ENCODE results near the gene CEP131.

CEP131 gene

DNA sequence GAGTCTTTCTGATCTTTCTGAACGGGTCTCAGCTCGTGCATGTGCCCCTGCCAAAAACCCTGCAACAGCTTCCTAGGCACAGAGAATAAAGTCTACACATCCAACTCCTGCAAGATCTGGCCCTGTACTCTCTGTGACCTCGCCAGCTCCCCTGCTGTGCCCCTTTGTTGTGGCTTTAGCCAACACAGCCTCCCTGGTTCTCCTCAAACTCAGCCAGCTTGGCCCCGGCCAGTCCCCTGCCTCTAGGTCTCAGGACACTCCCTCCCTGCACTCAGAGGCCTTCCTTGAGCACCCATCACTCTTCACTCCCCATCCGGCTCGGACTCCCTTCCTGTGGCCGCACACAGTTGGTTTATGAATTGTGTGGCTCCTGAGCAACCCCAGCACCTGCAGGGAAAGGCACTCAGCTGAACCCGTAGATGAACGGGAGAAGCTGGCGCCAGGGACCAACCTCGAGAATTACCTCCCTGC lies 1.4 kb downstream of the CEP131 start:
- DNase-seq: no peak

DNA sequence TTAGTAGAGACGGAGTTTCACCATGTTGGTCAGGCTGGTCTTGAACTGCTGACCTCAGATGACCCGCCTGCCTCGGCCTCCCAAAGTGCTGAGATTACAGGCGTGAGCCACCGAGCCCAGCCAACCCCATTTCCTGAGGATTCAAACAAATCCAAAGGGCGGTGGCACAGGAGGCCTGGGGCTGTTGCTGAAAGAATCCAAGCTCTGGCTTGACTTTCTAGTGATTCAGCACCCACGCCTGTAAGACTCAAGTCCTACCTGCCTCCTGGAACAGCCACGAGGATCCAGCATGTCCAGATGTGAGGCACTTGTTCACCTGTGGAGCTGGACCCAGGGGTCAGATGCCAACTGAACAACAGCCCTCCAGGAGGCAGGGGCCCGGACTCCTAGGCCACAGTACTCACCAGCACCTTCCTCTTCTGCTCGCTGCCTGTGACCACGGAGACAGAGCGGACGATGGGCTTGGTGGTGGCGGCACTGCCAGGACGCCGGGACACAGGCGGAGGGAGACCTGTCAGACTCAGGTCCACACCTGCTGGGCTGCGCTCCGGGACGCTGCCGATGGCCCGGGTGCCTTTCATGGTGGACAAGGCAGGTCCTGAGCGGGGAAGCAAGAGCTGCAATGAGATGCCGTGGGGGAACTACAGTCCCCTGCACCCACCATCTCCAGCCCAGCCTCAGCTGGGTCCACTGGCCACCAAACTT lies 3.1 kb downstream of the CEP131 start:
- no peak for DNase-seq

DNA sequence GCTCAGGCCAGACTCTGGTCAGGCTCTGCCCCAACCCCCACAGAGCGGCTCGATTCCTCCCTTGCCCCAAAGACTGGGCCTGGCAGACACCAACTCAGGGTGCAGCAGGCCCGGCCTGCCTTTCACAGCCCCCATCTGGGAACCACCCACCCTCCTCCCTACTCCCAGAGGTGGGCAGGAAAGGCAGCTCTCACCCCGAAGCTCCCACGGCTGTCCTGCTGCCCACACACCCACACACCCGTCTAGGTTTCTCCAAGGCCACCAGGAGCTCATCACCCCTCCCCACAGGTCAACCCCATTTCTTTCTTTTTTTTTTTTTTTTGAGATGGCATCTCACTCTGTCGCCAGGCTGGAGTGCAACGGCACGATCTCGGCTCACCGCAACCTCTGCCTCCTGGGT lies 3.8 kb downstream of the CEP131 start:
- no peak for DNase-seq

DNA sequence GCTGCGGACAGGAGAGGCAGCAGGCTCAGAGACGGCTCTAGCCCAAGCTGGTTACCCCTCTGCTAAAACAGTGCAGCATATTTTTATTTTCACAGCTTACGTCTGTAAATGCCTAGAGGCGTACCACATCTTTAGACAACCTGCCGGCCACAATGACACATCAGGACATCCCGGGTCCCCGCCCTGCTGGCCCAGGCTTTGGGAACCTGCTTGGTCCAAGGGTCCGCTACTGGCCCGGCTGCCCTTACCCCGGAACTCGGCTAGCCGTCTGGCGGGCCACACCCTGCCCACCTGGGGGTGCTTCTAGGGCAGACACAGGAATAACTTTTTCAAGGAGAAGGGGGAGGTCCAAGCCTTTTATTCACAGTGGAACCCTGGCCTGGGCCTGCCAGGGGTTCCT lies 4.3 kb downstream of the CEP131 start:
- DNase-seq: no peak

DNA sequence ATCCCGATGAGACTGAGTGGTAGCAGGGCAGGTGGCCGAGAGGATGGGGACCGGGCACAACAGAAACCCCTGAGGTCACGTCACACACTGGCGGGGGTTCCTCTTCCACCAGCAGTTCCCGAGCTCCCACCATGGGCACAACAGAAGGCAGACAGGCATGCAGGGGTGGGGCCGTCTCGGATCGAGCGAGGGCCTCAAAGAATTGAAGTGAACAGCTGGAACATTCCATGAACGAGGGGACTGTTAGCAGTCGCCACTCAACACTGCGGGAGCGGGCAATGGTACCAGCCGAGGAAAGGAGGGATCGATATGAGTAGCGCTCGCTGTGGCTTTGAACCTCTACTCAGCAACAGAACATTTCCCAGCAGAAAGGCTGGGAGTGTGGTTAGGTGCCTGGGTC lies 5.3 kb downstream of the CEP131 start:
- no peak for DNase-seq

DNA sequence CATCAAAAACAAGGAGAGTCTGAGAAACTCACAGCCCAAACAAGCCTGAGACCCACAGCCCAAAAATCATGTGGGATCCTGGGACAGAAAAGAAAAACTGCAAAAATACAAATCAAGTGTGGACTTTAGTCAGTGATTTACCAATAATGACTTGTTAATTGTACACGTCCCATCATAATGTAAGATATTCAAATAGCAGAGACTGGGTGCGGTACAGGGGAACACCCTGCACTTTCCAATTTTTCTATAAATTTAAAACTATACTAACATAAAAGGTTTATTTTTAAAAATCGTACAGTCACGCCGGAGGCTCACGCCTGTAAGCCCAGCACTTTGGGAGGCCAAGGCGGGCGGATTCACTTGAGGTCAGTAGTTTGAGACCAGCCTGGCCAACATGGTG lies 8.8 kb downstream of the CEP131 start:
- no peak for DNase-seq

DNA sequence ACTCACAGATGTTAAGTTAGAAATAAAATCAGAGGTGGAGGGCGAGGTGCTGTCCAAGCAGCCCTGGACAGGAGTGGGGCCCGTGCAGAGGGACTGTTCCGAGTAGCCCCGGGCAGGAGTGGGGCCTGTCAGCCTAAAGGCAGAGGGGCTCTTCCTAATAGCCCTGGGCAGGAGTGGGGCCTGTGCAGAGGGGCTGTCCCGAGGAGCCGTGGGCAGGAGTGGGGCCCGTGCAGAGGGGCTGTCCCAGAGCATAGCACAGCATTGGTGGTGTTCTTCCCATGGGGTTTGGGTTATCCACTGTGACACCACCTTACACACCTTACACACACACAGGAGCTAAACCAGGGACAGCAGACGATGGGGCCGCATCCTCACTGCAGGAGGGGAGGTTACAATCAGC lies 10.4 kb downstream of the CEP131 start:
- DNase-seq: no peak

DNA sequence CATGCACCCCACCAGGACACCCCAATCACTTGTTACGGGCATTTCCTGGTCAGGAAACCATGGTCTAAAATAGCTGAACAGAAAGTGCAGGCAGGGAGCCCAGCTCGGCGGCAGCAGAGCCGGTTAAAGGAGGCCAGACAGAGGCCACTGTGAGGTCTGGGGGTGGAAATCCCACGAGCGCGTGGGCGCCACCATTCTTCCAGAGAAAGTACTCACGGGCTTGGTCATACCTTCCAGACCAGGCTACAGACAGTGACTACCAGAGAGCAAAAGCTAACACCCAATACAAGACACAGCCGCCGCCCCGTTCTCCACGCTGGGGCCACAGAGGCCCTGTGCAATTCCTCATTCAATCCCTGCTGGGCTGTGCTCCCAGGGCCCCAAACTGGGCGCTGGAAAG lies 11.9 kb downstream of the CEP131 start:
- no peak for DNase-seq

DNA sequence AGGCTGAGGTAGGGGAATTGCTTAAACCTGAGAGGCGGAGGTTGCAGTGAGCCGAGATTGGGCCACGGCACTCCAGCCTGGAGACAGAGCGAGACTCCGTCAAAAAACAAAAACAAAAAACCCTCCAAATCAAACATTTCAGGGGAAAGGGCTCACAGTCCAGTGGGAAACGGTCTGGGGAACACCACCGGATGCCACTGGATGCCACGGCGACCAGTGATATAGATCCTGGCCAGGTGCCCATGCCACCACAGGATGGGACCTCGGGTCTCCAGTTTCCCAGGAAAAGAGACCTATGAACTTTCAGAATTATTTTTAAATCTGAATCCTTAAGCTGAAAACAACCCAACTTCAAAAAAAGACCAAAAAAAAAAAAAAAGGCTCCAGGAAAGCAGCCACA lies 12.3 kb downstream of the CEP131 start:
- DNase-seq: no peak

DNA sequence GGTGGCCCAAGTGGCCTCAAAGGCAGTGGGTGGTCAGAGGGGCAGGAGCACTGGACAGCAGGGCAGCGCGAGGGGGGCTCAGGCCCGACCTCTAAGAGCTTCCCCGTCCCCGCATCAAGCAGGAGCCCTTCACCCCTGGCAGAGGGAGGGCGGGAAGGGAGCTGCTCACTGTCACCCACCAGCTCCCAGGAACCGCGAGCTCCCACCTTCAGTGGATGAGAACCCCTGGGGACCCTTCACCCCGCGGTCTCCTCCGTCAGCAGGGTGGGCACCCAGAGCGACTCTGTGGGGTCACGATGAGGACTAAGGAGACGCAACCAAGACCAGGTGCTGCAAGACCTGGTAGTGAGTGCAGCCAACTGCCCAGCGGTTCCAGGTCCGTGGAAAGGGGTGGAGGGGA lies 13.6 kb downstream of the CEP131 start:
- no peak for DNase-seq

DNA sequence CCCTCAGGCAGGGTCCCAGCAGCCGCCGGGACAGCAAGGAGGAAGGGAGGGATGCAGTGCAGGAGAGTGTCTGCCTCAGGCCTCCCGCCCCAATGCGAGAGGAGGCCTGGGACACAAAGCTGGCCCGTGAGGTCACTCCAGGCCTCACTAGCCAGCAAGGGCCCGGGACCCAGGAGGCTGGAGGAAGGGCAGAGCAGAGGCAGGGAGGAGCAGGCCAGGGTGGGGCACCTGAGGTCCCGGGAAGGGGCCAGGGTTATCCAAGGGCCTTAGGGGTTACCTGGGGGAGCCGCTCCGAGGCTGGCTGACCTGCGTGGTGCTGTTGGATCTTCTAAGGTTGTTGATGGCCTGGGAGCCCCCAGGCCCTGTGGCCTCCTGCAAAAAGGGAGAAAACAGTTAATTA lies 14.1 kb downstream of the CEP131 start:
- no peak for DNase-seq

DNA sequence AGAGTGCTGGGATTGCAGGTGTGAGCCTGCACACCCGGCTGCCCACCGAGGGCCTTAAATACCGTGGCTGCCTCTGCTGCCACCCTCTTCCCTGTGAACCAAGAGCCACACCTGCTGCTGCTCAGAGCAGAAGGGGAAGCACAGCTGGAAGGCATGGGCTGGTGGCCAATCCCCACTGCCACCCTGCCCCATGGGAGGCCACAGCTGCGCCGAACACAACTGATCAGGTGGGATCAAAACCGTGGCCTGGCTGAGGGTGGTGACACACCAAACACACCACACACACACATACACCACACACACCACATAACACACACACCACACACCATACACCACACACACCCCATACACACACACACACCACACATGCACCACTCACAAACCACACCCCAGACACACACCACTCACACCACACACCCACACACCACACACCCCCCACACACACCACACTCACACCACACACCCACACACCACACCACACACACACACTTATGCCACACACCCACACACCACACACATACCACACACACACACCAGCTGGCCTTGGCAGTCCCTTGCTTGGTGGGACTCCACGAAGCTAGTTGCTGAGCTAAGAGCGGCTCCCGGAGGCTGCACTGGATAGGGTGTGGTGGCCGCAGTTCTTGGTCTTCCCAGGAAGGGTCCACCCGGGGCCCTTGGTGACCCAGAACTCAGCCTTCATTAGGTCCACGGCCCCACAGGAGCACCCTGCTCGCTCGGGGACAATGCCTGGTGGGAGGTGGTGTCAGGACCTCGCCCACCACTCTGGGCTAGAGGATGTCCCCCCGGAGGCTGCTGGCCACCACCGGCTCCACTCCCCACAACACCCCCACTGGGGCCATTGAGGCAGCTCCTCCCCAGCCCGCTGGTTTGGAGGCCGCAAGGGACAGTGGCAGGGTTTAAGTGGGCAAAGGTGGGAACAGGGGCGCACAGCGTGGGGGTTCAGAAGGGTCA lies 14.9 kb downstream of the CEP131 start:
- no peak for DNase-seq

DNA sequence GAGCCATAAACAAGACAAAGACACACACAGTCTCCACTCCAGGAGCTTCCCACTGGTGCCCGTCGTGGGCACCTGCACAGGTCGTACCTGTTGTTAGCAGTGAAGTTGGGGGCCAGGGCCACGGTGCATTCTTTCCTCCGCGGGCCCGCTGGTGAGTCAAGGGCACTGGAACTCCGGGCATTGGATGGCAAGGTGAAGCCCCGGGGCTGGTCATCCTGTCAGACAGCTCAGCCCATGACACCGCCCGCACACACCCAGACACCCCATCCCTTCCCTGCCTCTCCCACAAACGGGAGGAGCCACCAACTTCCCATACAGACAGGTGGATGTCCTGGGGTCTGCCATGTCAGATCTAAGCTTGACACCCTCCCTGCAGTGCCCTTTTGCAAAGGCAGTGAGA lies 16.1 kb downstream of the CEP131 start:
- no peak for DNase-seq

DNA sequence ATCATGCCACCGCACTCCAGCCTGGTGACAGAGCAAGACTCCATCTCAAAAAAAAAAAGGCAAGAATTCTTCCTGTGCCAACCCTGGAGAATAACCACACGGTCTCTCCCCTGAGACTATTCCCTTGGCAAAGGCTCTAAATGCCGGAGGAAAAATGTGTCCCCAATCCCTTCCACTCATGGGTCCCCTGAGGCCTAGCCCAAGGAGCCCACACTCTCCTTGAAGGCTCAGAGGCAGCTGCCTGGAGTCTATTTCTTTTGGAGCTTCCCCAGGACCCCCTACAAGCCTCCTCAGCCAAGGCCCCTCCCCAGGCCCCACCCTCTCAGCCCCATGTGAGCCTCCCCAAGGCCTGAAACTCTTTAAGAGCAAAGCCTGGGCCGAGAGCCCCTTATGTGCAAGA lies 16.6 kb downstream of the CEP131 start:
- no peak for DNase-seq

DNA sequence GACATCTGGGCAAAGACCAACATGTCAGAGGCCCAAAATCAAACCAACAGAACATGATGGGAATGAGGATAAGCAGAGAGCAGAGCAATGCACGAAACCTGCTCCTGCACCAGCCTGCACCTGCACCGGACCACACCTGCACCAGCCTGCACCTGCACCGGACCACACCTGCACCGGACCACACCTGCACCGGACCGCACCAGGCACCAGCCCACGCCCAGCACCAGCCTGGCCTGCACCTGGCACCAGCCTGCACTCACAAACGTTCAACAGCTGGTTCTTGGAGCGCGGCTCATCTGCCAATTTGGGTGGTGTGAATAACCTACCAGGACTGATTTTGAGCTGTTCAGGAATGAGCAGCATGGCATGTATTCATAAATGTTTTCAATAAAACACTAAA lies 18.2 kb downstream of the CEP131 start:
- DNase-seq: no peak

DNA sequence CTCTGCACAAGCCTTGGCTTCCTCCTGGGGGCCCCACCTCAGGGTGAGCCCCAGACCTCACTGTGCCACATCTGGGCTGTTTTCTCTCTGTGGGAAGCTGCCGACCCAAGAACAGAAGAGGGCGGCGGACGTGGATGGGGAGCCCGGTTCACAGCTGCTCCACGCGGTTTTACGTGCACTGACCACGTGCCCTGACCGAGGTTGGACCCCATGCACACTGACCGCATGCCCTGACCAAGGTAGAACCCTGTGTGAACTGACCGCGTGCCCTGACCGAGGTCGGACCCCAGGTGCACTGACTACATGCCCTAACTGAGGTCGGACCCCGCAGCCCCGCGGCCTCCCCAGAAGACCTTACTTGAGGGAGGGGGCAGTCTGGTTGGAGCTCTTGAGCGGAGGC lies 19.6 kb downstream of the CEP131 start:
- no peak for DNase-seq

DNA sequence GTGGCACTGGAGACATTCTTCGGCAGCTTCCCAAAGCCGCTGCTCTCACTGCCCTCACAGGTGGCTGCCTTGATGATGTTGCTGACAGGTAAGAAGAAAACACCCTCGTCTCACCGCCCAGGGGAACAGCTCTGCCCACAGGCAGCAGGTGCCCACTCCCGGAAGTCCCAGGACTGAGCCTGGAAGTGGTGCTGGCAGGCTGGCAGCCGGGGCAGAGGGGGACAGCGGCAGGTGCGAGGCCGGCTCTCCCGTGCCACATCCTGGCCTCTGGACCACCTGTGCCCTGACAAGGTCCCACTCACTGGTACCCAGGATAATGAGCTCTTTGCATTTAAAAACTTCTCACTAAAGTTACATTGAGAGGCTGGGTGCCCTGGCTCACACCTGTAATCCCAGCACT lies 20.4 kb downstream of the CEP131 start:
- no peak for DNase-seq

DNA sequence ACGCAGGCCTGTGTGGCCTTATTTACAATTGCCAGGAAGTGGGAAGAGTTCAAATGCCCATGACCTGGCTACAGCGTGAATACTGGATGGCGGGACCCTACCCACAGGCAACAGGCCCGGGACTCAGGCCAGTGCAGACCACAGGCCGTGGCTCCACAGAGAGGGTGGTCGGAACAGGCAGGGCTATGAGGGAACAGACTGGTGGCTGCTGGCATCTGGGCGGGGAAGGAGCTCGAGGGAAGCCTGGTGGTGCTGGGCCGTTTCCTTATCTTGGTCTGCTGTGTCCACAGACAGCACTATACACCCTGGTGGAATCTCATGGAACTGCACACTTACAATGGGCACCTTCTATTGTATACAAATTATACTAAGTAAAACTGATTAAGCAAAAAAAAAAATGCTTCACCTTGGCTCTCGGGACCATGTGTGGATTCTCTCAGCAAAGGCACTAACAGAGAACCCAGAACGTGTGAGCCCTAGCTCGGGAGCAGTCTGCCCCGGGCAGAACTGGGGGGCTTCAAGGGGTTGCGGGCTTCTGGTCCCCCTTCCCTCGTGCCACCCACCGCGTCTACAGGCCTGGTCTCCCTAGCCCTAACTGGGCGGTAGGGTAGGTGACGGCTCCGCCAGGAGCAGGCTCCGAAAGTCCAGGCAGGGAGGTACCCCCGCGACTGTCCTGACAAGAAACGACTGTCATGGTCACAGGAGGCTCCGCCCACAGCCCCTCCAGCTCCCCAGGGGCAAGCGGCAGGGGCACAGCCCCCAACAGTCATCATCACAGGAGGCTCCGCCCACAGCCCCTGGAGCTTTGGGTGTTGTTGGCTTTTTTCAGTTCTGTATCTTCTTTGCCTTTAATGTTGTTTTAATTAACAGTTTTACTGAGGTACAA lies 21.8 kb downstream of the CEP131 start:
- no peak for DNase-seq

DNA sequence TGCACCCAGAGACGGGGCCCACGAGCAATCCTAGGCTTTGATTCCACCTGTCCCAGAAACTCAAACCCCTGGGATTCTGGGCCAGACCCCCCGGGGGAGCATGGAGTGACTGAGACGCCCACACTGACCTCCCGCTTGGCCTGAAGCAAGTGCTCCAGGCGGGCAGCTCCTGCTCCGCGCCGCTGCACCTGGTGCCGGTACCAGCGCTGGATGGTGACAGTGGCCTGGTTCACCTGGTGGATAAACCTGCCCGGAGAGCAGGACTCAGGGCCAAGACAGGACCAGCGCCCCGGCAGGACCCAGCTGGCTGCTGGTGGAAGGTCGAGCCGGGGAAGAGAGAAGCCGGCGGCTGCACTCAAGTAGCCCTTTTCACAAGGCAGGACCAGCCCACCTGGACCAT lies 22.6 kb downstream of the CEP131 start:
- no peak for DNase-seq

DNA sequence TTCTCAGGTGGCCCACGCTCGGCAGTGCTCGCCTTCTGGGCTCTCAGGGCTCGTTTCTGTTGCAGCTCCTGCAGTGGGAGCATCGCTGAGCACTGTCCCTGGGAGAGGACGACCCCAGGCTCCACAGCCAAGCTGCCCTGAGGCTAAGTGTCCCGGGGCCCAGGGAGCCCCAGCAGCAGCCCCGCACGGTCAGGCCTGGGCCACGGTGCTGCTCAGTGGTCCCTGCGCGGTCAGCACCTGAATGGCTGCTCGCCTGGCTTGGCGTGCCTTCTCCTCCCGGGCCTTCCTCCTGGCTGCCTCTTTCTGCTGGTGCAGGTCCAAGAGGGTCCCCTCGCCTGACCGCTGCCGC lies 23.3 kb downstream of the CEP131 start:
- DNase-seq: no peak

DNA sequence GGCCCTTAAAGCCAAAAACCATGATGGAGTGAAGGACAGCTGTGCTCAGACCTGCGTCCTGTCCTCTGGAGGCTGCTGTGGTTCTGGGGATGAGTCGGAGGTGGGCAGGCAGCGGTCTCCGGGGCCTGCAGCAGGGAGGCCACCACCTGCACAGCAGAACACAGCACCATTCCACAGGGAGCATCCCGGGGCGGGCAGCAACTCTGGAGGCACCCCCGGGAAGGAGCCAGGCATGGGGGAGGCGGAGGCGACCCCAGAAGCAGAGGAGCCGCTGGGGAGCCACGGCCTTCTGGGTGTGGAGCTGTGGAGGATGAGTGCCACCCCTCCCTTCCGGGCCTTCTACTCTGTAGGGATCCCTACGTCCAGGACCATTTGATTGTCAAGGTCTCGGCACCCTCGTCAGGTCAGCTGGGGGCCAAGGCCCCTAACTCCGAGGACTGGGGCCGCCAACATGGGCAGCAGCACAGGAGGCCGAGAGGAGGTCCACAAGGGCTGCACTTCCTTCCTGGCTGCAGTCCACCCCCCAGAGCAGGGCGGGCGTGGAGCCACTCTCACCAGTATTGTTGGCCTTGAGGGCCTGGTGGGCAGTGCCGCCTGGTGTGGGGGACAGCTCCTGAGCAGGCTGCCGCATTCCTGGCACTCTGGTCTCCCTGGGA lies 23.8 kb downstream of the CEP131 start:
- no peak for DNase-seq

DNA sequence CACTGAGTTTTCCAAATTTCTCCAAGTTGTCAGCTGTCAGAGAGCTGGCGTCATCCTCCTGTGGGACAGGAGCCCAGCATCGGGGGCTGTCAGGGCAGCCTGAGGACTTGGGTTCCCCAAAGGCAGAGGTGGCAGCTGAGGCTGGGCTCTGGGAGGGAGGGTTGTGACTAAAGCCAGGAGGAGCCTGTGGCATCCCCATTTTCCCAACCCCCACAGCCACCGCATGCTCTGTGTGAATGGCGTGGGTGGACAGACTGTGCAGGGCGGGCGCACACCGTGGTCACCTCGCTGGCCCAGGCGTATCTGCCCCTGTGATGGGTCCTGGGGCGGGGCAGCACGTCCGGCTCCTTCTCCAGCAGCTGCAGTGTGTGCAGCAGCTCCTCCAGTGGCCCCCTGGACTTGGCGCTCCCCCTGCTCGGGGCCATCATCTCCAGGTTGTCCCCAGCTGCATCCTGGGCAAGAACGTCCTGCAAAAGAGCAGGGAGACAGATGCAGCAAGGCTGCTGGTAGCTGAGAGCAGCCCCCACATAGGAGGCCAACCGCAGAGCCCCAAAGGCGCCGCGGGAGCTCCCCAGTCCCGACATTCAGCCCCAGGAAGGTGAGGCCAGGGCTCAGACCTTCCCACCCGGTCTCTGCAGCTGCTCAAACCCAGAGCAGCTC lies 24.8 kb downstream of the CEP131 start:
- no peak for DNase-seq

All from NCI-H187 treated with DMSO at 0.1 percent for 48 hours (cell line).